ENCODE results near the gene PDIA5.

The PDIA5 gene

DNA sequence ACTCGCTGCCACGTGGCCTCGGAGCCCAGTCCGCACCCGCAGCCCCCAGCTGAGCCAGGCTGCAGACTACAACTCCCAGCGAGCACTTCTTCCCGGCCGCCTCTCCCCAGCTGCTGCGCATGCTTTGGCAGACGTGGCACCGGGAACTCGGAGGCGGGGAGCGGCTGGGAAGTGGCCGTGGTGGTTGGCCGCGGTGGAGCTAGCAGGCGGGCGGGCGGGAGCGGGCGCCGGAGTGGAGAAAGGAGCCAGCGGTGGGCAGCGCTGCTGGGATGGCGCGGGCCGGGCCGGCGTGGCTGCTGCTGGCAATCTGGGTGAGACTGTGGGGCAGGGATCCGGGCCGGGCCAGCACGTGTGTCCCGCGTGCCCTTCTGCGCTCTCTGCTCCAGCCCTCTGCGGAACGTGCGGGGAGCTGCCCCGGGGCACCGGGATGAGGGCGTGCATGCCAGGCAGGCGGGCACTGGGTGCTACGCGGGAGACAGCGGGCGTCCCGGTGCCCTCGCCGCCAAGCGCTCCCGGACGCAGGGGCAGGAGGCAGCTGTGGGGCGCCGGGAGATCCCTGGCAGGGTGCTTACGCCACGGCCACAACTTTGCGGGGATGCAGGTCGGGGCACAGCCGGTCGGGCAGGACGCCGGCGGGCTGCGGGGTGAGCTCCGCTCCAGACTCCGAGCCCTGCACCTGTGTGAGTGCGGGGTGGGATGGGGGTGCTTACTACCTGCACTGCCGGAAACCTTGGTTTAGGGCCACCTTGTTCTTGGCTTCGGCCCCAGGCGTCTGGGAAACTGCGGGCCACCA is at the start of gene PDIA5:
PDIA5 (plus strand) TSS at position 130 of the 793 bp plus-strand sequence; CDS start at position 270, 140 bp downstream.
- Mint-ChIP-seq H3K27ac (peak within 1 kb of the TSS; percentile 35), H3K4me3 (peak within 1 kb of the TSS; percentile 83), H3K27me3 (ENCODE audit: low read depth) (peaks cover 7% of the 10 kb centered on the region), H3K4me1 (ENCODE audit: low read depth) (peaks cover 36% of the 10 kb centered on the region), H3K36me3 (ENCODE audit: low read depth) (peaks cover 3% of the 10 kb centered on the region), H3K9me3 (no peaks in the 10 kb centered on the region)

DNA sequence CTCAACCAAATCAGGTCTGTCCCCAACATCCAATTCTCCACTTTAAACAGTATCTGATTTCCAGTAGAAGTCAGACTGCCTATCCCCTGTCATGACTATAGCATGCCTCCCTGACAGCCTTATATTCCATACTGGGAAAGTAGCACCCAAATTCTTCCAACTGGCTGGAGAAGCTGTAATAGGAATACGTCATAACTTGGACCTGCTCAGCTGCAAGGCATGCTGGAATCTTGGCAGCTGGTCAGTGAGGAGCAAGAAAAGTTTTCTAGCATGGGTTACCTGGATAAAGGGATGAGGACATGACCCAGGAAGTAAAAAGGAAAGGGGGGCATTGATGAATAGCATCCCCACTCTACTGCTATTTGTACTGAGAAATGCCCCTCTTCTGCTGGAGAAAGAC is 48.1 kb upstream of the PDIA5 start:
- H3K27ac Mint-ChIP-seq: no peak overlapping the region
- H3K4me3 Mint-ChIP-seq: no peak overlapping the region
- H3K36me3 Mint-ChIP-seq (ENCODE audit: low read depth): no peaks in the 10 kb centered on the region
- peaks cover 69% of the 10 kb centered on the region for H3K27me3 Mint-ChIP-seq (ENCODE audit: low read depth)
- H3K4me1 Mint-ChIP-seq (ENCODE audit: low read depth): no peaks in the 10 kb centered on the region
- no peaks in the 10 kb centered on the region for H3K9me3 Mint-ChIP-seq

DNA sequence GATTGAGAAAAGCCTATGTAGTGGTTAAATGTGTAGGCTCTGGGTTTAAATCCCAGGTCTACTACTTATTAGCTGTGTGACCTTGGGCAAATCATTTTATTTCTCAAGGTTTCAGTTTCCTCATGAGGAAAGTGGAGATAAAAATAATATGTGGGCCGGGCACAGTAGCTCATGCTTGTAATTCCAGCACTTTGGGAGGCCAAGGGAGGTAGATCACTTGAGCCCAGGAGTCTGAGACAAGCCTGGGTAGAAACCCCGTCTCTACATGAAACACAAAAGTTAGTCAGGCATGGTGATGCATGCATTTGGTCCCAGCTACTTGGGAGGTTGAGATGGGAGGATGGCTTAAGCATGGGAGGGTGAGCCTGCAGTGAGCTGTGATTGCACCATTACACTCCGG is 47.7 kb upstream of the PDIA5 start:
- Mint-ChIP-seq H3K9me3 (no peaks in the 10 kb centered on the region), H3K27me3 (ENCODE audit: low read depth) (peaks cover 72% of the 10 kb centered on the region), H3K36me3 (ENCODE audit: low read depth) (no peaks in the 10 kb centered on the region), H3K4me1 (ENCODE audit: low read depth) (no peaks in the 10 kb centered on the region), H3K27ac (no peak overlapping the region), H3K4me3 (no peak overlapping the region)

DNA sequence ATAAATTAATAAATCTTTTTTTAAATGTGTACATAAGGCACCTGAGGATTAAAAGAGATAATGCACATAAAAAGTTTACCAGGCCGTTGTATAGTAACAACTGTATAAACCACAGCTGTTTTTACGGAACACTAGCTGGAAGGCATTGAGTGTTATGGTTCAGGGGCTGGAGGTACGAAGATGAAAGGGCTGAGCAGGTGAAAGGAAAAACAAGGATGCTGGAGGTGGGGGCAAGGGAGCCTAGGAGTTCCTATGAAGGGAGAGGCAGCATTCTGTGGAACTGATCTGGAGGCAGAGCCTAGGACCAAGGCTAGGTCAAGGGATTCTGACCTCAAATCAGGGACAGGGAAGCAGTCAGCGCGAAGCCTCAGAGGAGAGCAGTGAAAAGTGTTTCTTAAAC is 47.2 kb upstream of the PDIA5 start:
- peaks cover 72% of the 10 kb centered on the region for H3K27me3 Mint-ChIP-seq (ENCODE audit: low read depth)
- no peak overlapping the region for H3K27ac Mint-ChIP-seq
- no peaks in the 10 kb centered on the region for H3K36me3 Mint-ChIP-seq (ENCODE audit: low read depth)
- no peaks in the 10 kb centered on the region for H3K9me3 Mint-ChIP-seq
- no peaks in the 10 kb centered on the region for H3K4me1 Mint-ChIP-seq (ENCODE audit: low read depth)
- H3K4me3 Mint-ChIP-seq: no peak overlapping the region

DNA sequence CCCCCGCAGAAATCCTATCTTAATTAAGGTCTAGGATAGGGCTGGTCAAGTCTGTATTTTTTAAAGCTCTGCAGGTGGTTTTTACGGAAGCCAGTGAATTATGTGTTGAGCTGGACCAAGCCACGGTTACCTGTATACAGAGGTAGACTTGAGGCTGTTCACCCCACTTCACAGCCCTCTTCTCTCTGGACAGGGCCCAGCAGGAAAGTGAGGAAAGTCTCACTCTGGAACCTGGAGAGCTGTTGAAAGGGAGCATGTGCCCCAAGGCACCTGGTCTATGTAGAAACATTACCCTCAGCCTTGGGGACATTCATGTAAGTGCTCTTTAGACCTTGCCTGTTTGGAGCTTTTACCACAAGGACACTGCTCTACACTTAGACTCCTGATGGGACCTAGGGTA is 46.1 kb upstream of the PDIA5 start:
- H3K4me3 Mint-ChIP-seq: no peak overlapping the region
- no peak overlapping the region for H3K27ac Mint-ChIP-seq
- H3K4me1 Mint-ChIP-seq (ENCODE audit: low read depth): peaks cover under 1% of the 10 kb centered on the region
- no peaks in the 10 kb centered on the region for H3K36me3 Mint-ChIP-seq (ENCODE audit: low read depth)
- H3K9me3 Mint-ChIP-seq: no peaks in the 10 kb centered on the region
- H3K27me3 Mint-ChIP-seq (ENCODE audit: low read depth): peaks cover 78% of the 10 kb centered on the region

DNA sequence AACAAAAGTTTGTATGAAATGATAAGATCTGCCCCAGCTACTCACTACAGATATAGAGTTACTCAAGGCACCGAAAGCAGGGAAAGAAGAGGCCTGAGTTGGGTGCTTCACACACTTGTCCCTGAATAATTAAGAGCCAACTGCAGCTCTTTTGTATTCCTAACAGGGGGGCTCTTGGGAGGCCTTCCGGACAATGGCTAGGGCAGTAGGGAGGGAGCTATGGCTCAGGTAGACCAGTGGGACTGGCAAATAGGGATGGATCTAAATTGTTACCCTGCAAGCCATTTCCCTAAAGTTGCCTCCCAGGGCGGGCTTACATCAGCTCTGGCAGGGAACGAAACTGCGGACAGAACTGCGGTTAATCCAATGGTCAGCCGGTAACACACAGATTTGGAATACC is 45.4 kb upstream of the PDIA5 start:
- H3K4me1 Mint-ChIP-seq (ENCODE audit: low read depth): peaks cover 3% of the 10 kb centered on the region
- H3K9me3 Mint-ChIP-seq: no peaks in the 10 kb centered on the region
- H3K27ac Mint-ChIP-seq: no peak overlapping the region
- no peak overlapping the region for H3K4me3 Mint-ChIP-seq
- peaks cover 1% of the 10 kb centered on the region for H3K36me3 Mint-ChIP-seq (ENCODE audit: low read depth)
- peaks cover 79% of the 10 kb centered on the region for H3K27me3 Mint-ChIP-seq (ENCODE audit: low read depth)

DNA sequence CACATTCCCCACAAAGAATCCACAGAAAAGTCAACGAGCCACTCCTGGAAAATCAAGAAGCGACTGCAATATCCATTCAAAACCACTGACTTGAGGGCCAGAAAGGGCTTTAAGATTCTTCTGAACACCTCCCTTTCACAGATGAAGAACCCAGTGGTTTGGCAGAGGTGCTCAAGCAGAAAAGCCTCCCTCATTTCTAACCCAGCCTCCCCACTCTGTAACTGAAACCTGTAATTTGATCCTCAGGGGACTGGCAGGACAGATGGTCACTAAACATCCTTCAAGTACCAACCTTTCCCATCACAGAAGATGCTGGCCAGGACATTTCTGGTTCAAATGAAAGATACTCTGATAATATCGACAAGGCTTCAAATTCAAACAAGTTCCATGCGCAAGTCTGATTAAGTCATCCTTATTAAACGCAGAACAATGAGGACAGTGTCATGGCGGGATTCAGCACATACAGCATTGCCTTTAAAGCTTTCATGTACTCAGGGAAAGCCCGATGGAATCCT is 44.8 kb upstream of the PDIA5 start:
- H3K27me3 Mint-ChIP-seq (ENCODE audit: low read depth): peaks cover 86% of the 10 kb centered on the region
- H3K36me3 Mint-ChIP-seq (ENCODE audit: low read depth): peaks cover 1% of the 10 kb centered on the region
- H3K4me1 Mint-ChIP-seq (ENCODE audit: low read depth): peaks cover 3% of the 10 kb centered on the region
- no peaks in the 10 kb centered on the region for H3K9me3 Mint-ChIP-seq
- H3K27ac Mint-ChIP-seq: no peak overlapping the region
- H3K4me3 Mint-ChIP-seq: no peak overlapping the region

DNA sequence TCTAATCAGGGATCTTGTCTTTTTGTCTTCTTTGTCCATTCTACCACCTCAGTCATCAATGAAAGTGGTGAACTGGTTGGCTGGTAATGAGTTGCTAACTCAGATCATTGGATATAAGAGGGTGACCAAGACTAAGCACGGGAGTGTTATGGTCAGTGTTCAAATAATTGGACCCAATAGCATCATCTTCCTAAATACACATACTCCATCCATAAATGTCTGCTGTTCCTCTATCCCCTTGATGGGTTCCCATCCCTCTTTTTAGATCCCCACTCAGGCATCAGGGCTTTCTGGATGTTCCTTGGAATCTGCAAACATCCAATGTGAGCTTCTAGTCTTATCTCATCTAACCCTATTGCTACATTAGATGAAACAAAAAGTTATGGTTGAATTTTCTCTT is 42.8 kb upstream of the PDIA5 start:
- Mint-ChIP-seq H3K36me3 (ENCODE audit: low read depth) (peaks cover 1% of the 10 kb centered on the region), H3K27me3 (ENCODE audit: low read depth) (peaks cover 77% of the 10 kb centered on the region), H3K4me3 (no peak overlapping the region), H3K4me1 (ENCODE audit: low read depth) (peaks cover 10% of the 10 kb centered on the region), H3K27ac (no peak overlapping the region), H3K9me3 (no peaks in the 10 kb centered on the region)

DNA sequence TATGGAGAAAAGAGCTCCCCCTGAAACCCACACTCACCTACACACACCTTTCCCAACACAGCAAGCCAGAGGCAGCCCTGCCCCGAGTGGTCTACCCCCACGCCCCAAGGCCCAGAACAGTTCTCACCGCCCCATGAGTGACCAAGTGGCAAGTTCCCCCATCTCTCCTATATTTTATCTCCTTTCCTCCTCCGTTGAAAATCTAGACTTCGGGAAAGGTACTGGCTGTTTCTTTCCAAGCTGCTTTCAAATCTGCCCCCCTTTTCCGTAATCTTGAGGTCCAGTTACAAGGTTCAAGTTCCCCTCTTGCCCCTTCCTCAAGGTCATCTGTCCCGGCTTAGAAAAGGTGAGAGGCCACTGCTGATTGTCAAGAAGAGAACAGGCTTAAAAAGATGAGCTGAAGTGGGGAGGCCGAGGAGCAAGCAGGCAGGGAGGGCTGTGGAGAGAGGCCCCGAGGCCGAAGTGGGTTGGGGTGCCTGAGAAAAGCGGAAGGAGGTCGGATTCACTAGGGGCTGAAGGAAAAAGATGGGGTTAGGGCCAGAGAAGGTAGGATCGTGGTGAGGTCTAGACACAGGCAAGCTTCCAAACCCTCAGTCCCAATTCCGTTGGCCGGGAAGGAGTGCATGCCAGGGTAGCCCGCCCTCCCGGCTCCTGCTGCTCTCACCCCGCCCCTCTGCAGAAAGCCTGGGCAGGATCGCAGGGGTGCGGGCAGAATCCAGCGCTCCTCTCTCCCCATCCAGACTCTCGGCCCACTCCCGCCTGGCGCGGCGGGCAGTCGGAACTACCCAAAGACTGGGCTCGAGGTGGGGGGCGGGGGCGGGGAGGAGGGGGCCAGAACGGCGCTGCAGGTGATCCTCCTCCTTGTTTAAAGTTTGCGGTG is 40.9 kb upstream of the PDIA5 start:
- H3K27me3 Mint-ChIP-seq (ENCODE audit: low read depth): peaks cover 62% of the 10 kb centered on the region
- peaks cover 10% of the 10 kb centered on the region for H3K4me1 Mint-ChIP-seq (ENCODE audit: low read depth)
- H3K36me3 Mint-ChIP-seq (ENCODE audit: low read depth): peaks cover 1% of the 10 kb centered on the region
- H3K9me3 Mint-ChIP-seq: no peaks in the 10 kb centered on the region
- H3K4me3 Mint-ChIP-seq: peak overlapping the region; percentile 73
- no peak overlapping the region for H3K27ac Mint-ChIP-seq

DNA sequence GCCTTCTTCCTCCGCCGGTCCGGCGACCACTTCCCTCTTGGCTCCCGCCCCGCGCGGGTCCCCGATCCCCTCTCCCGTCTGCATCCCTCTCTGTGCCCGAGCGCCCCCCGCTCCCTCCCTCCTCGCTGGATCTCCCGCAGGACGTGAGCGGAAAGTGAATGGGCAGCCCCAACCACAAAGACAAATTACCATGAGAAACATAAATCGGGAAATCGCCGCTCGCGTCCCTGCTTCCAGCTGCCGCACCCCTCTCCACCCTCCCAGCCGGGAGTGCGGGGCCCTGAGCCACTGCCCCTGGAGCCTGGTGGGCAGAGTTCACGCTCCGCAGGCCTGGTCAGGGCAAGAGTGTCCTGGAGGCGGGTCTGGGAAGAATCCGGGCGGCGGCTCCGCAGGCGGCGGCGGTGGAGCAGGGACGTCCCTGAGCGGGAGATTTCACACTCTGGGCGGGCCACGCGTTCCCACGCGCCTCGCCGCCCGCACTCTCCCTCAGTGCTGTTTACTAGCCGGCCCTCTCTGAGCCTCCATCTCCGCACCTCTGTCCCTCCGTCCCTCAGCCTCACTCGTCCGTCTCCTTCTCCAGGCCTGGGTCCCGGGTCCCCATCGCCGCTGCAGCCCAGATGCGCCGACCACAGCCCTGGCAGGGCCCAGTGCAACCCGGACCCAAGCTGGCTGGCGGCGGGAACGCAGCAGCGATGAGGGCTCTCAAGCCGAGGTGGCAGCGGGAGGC is 40.1 kb upstream of the PDIA5 start:
- Mint-ChIP-seq H3K27ac (no peak overlapping the region), H3K4me3 (peak overlapping the region; percentile 62), H3K27me3 (ENCODE audit: low read depth) (peaks cover 53% of the 10 kb centered on the region), H3K9me3 (no peaks in the 10 kb centered on the region), H3K4me1 (ENCODE audit: low read depth) (peaks cover 10% of the 10 kb centered on the region), H3K36me3 (ENCODE audit: low read depth) (peaks cover 1% of the 10 kb centered on the region)

DNA sequence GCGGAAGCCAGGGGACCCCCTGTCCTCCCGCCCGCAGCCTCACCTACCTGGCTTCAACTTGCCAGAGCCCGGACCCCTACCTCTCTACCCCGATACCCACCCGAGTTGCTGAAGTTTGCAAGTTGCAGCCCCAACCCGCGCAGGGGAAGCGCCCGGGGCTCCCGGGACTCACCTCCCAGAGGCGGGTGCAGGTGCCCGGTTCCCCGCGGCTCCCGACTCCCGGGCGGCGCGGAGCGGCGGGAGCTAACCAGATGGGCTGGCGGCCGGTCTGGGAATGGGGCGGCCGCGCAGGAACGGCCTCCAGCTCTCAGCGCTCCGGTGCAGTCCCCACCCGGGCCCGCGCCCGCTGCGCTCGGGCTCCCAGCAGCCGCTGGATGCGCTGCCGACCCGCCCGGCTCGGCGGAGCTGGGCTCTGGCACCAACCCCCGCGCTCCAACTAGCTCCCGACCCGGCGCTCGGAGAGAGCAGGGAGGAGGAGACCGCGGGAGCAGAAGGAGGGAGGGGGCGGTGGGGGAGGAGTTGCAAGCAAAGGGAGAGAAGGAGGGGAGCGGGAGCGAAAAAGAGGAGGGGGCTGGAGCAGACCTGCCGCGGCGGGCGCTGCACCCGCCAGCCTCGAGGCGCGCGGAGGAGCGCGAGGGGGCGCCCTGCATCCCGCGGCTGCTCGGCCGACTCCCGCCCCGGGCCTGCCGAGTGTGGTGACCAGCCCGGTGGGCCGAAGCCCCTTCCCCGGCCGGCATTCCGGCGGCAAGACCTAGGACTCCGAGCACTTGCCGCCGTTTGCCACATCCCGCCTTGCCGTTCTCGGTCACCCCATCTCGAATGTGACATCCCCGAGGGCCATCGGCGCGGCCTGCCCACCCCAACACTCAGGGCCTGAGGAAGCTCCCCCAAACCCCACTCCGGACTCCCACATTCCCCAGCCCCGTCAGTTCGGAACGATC is 39.3 kb upstream of the PDIA5 start, which contains the start of gene SEMA5B:
SEMA5B (minus strand) TSS at position 472 of the 941 bp plus-strand sequence. CDS start 66,500 bp downstream, outside the sequence.
- peaks cover 45% of the 10 kb centered on the region for H3K27me3 Mint-ChIP-seq (ENCODE audit: low read depth)
- no peaks in the 10 kb centered on the region for H3K9me3 Mint-ChIP-seq
- H3K27ac Mint-ChIP-seq: no peak within 1 kb of the TSS
- H3K36me3 Mint-ChIP-seq (ENCODE audit: low read depth): peaks cover 1% of the 10 kb centered on the region
- H3K4me3 Mint-ChIP-seq: peak within 1 kb of the TSS; percentile 66
- peaks cover 10% of the 10 kb centered on the region for H3K4me1 Mint-ChIP-seq (ENCODE audit: low read depth)

DNA sequence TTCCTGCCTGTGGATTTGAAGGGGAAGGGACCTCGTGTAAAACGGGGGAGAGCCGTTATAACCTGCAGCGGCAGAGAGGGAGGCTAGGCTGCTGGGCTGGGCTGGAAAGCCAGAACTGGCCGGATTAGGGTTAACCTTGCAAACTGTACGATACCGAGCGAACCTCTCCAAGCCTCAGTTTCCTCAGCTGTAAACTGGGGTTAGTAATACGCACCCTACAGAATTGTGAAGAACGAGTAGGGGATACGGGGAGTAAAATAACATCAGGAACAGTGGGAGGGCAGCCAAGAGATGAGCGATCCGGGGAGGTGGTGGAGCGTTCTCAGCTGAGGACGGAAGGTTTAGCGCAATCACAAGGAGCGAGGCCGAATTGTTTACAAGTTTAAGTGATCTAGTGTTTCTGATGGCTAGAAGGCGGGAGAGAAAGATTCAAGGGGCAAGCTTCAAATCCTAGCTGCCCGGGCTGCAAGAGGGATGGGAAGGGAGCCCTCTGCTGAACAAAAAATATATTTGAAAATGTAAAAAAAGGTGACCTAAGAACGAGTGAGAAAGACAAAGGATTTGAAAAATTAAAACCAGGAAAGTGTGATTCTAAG is 38.5 kb upstream of the PDIA5 start:
- peaks cover 42% of the 10 kb centered on the region for H3K27me3 Mint-ChIP-seq (ENCODE audit: low read depth)
- H3K4me3 Mint-ChIP-seq: peak overlapping the region; percentile 66
- H3K36me3 Mint-ChIP-seq (ENCODE audit: low read depth): peaks cover 1% of the 10 kb centered on the region
- H3K9me3 Mint-ChIP-seq: no peaks in the 10 kb centered on the region
- no peak overlapping the region for H3K27ac Mint-ChIP-seq
- peaks cover 10% of the 10 kb centered on the region for H3K4me1 Mint-ChIP-seq (ENCODE audit: low read depth)

DNA sequence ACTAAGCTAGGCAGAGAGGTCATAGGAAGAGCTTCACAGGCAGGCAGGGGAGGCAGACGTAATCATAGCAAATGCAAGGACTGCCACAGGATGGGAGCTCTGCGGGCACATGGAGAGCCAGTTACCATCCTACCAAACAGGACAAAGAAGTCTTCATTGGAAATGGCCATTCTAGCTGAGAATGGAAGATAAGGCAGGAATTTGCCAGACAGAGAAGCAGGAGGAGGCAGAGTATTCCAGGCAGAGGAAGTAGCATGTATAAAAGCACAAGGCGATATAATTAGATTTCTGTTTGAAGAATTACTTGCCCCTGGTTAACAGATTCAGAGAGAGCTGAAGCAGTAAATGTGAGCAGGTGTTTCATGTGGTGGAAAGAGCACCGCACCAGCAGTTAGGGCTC is 35.8 kb upstream of the PDIA5 start:
- peaks cover 34% of the 10 kb centered on the region for H3K27me3 Mint-ChIP-seq (ENCODE audit: low read depth)
- peaks cover 7% of the 10 kb centered on the region for H3K4me1 Mint-ChIP-seq (ENCODE audit: low read depth)
- no peak overlapping the region for H3K27ac Mint-ChIP-seq
- no peak overlapping the region for H3K4me3 Mint-ChIP-seq
- H3K36me3 Mint-ChIP-seq (ENCODE audit: low read depth): no peaks in the 10 kb centered on the region
- H3K9me3 Mint-ChIP-seq: no peaks in the 10 kb centered on the region
